ENCODE data around the gene TMEM87A. TPM values are rescaled to one million over a fixed set of nuclear protein-coding genes. Genes with fewer than 3 reads are reported as not detected.

The TMEM87A gene
- total and polyA plus RNA-seq, 2 of the 4 experiments (the other 2 are of a cell fraction), result 16.6 to 45.3 TPM

DNA sequence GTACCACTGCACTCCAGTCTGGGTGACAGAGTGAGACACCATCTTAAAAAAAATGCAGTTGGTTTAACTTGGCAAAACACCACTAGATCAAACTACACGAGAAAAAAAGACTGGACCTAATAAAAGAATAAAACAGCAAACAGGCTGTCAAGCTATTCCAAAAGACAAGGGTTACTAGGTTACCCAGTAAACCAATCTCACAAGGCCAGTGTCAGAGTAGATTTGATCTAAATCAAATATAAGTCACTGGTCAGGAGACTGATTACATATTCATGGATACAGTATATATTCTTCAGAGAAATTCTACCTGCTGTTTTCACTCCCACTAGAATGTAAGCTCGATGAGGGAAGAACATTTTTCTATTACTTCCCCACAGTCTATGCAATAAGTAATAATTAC is 2.7 kb downstream of the TMEM87A start:
- Histone ChIP-seq H2AK9ac (replicated peaks; ENCODE audit: low read depth, low read length, poor library complexity) (no peak overlapping the region), H3K56ac (ENCODE audit: extremely low read depth, insufficient read depth, low read length) (no peak overlapping the region), H3K36me3 (ENCODE audit: control insufficient read depth, insufficient read depth, low read length) (peaks cover 12% of the 10 kb centered on the region), H2AK5ac (ENCODE audit: low read depth, low read length) (no peak overlapping the region), H3K9me1 (ENCODE audit: insufficient read depth, low read length) (no peaks in the 10 kb centered on the region; the same call in 1 of the 2 replicates), H3K4me2 (ENCODE audit: low read depth, low read length) (no peak overlapping the region), H4K8ac (ENCODE audit: low read depth in 2 of 2, low read length in 2 of 2) (no peak overlapping the region), H3K79me1 (ENCODE audit: low read depth in 1 of 2, low read length in 2 of 2) (peaks cover 7 to 20% of the 10 kb centered on the region in 2 experiments), H2BK120ac (ENCODE audit: low read depth, low read length) (no peak overlapping the region), H3K9me3 (ENCODE audit: control insufficient read depth, insufficient read depth, low read length) (no peaks in the 10 kb centered on the region), H3K4ac (ENCODE audit: low read depth, low read length) (no peak overlapping the region), H3K27ac (ENCODE audit: insufficient read depth, low read length) (no peak overlapping the region), H2BK20ac (ENCODE audit: low read depth, low read length) (no peak overlapping the region), H2BK5ac (ENCODE audit: low read depth, low read length, poor library complexity, severe bottlenecking) (no peak overlapping the region), H3K4me3 (ENCODE audit: insufficient read depth, low read depth, low read length) (no peak overlapping the region), H3K9ac (ENCODE audit: low read depth, low read length) (no peak overlapping the region), H2BK15ac (ENCODE audit: low read depth, low read length) (no peak overlapping the region), H4K5ac (ENCODE audit: low read depth, low read length) (no peak overlapping the region), H3K14ac (replicated peaks; ENCODE audit: low read depth, low read length) (no peak overlapping the region), H3K27me3 (ENCODE audit: control insufficient read depth, insufficient read depth, low read length) (no peaks in the 10 kb centered on the region), H4K91ac (ENCODE audit: insufficient read depth, low read depth, low read length) (no peak overlapping the region), H4K20me1 (ENCODE audit: insufficient read depth, low read length) (peaks cover 3% of the 10 kb centered on the region; the same call in 1 of the 2 replicates), H3K23ac (ENCODE audit: low read depth, low read length) (no peak overlapping the region), H3K4me1 (ENCODE audit: control insufficient read depth, insufficient read depth, low read length) (peaks cover 5% of the 10 kb centered on the region; the same call in 1 of the 2 replicates), H2AFZ (replicated peaks; ENCODE audit: low read length, poor library complexity) (no peak overlapping the region), H3K18ac (ENCODE audit: low read depth, low read length) (no peak overlapping the region)
- no CpG with 5 or more reads among the region's 2 CpGs for WGBS, 2 experiments (ENCODE audit: extremely low coverage in 2 of 2, insufficient read length in 1 of 2)
- TF ChIP-seq RAD21 (IDR thresholded peaks at IDR 0.05; ENCODE audit: low read length), result no peak
- TF ChIP-seq MAZ (IDR thresholded peaks at IDR 0.05; ENCODE audit: borderline replicate concordance, low read depth, low read length), result no peak
- no peak for TF ChIP-seq MXI1 (IDR thresholded peaks at IDR 0.05; ENCODE audit: borderline replicate concordance, low read depth, low read length)
- TF ChIP-seq MAFK (IDR thresholded peaks at IDR 0.05; ENCODE audit: low read depth, low read length), result no peak
- no peak for TF ChIP-seq RCOR1 (IDR thresholded peaks at IDR 0.05; ENCODE audit: insufficient replicate concordance, low read length)
- no peak for TF ChIP-seq FOS (IDR thresholded peaks at IDR 0.05; ENCODE audit: low read depth, low read length)
- ChIA-PET POLR2A (ENCODE audit: unreplicated experiment) (no interaction called here), CTCF (interaction anchor here (0.5 to 0.6 kb wide), 2 partner anchors 11 to 1015 kb away, joined by 3 read pairs; no protein-coding TSS in a partner anchor)
- dilution Hi-C loops (cut with HindIII; ENCODE audit: low sequenced_read_pairs, unreplicated experiment) (no loop called here), intact Hi-C loops (cut with micrococcal nuclease) (loop anchor here (10.0 kb wide), 1 partner anchor 184 kb away; no protein-coding TSS in a partner anchor), in situ Hi-C loops (cut with MboI; ENCODE audit: low sequenced_read_pairs) (no loop called here)
- no peak for DNase-seq
- no TSS peak for BruUV-seq (replicated peaks)
- no peak for ATAC-seq (ENCODE audit: low read depth)

Measured in IMR-90 (cell line).